Body of pancreas (tissue), 4 donors: ENCODE data around the gene ATP10A.

ENCODE experiments used
- POLR2A ChIP-seq, 3 donors: fragments of 450-650 bp; IDR thresholded peaks; one replicate each; pipeline ENCODE4 v1.6.1; 2016; ENCODE audit warnings: antibody characterized with exemption in 3 of 3, mild to moderate bottlenecking in 2 of 3
- TF ChIP-seq, protein P1 (sequence below), 7 experiments: fragments of 450-650 bp in 4 of 7; fragments of 200-600 bp in 3 of 7; sonication (generic) in 3 of 7; IDR thresholded peaks; one replicate each; pipeline ENCODE4 v1.5.1; 2016 to 2019; ENCODE audit warnings: antibody characterized with exemption in 7 of 7

GRCh38 chr15:25879438-25879837 lies 16.3 kb upstream of the ATP10A start:
- TF ChIP-seq, protein P1, sequence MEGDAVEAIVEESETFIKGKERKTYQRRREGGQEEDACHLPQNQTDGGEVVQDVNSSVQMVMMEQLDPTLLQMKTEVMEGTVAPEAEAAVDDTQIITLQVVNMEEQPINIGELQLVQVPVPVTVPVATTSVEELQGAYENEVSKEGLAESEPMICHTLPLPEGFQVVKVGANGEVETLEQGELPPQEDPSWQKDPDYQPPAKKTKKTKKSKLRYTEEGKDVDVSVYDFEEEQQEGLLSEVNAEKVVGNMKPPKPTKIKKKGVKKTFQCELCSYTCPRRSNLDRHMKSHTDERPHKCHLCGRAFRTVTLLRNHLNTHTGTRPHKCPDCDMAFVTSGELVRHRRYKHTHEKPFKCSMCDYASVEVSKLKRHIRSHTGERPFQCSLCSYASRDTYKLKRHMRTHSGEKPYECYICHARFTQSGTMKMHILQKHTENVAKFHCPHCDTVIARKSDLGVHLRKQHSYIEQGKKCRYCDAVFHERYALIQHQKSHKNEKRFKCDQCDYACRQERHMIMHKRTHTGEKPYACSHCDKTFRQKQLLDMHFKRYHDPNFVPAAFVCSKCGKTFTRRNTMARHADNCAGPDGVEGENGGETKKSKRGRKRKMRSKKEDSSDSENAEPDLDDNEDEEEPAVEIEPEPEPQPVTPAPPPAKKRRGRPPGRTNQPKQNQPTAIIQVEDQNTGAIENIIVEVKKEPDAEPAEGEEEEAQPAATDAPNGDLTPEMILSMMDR (IDR thresholded peaks at IDR 0.05), result no peak
- no peak for TF ChIP-seq POLR2A (IDR thresholded peaks at IDR 0.05)
